NCI-H2227 (cell line): Measurements from ENCODE around the gene ZBTB21.

ENCODE experiments used
- DNase-seq: peaks from one replicate; lab custom pipeline; 2025; ENCODE audit not compliant: unreplicated experiment; lab: John Stamatoyannopoulos, UW

Gene ZBTB21

GRCh38 chr21:42040411-42041180 is 30.4 kb upstream of the ZBTB21 start:
- DNase-seq = no peak

DNA sequence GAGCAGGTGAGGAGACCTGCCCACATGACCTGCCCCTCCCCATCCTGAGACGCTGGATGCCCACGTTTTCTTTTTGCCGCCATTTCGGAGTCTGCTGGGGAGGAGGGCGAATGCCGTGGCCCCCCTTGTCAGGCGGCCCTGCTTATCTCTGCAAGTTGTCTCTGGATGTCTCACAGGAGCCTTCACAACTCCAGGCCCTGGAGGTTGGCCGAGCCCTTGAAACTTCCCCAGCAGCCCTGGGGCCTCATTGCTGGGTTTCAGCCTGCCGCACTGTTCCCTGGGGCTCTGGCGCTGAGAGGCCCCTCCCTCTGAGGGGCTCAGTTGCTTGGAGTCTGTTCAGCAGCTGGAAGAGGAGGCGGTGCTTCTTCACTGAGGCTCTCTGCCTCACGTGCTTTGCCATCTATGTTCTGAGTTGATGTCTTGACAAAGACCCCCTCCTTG is 29.8 kb upstream of the ZBTB21 start:
- DNase-seq = no peak

DNA sequence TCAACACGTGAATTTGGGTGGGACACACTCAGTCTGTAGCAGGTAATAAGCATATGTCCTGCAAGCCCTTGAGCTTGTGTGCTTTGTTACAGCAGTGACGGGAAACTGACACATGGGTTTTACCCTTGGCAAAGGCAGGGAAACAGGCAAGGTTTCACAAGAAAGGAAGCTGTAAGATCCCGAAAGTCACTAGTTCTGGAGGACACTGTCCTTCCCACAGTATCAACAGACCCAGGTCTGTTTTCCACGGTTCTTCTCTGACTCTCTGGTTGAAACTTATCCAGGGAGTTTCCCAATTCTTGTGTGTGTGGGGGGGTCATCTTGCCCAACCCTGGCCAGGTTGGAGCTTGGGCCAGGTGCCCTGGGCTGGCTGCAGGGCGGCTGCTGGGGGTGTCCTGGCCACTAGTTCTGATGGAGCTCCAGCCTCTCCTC is 29.3 kb upstream of the ZBTB21 start:
- no peak for DNase-seq

GRCh38 chr21:42038826-42039425 is 28.8 kb upstream of the ZBTB21 start:
- no peak for DNase-seq

DNA sequence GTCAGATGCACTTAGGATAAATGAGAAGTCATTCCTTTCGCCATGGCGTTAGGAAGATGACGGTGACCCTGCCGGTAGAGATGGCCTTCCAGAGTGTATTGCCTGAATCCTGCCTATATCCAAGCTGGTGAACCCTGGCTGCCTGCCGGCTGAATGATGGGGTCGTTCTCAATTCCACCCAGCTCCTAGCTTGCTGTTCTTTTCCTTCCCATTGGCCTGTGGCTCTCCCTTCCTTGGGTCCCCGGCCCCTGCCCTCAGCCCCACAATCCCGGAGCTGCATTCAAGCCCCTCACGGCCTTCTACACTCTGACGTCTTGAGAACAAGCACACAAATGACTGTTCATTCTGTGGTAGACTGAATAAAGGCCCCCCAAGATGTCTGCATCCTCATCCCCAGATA is 28.2 kb upstream of the ZBTB21 start:
- no peak for DNase-seq

DNA sequence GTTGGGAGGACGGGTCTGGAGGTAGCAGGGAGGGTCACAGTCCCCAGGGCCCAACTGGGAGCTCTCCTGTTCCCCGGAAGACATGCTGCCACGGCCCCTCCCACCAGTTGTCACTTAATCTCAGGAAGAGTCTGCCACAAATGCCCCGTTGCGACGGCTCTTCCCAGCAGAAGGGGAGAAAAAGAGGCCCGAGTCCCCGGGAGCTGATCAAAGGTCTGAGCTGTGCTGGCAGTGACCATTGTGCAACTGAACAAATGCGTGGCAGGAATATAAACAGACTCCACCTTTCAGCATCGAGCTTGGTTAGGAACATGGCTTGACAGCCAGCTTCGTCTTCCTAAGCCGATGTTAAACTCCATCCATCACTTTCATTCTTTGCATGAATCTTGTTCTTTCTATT is 27.8 kb upstream of the ZBTB21 start:
- no peak for DNase-seq

GRCh38 chr21:42037516-42037915 is 27.4 kb upstream of the ZBTB21 start:
- no peak for DNase-seq

DNA sequence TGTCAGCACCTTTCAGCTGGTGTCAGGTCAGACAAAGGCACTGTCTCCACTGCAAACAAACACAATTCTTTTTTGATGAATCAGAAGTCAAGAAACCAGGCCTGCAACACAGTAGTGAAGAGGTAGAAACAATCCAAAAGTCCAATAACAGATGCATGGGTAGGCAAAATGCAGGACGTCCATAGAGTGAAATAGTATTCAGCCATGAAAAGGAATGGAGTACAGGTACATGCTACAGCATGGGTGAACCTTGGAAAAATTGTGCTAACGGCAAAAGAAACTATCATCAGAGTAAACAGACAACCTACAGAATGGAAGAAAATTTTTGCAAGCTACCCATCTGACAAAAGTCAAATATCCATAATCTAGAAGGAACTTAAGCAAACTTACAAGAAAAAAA is 26.2 kb upstream of the ZBTB21 start:
- no peak for DNase-seq

- DNase-seq = no peak
Observed at GRCh38 chr21:42032968-42033367, 22.8 kb upstream of the ZBTB21 start.

GRCh38 chr21:42032266-42032665 is 22.1 kb upstream of the ZBTB21 start:
- DNase-seq = no peak

DNA sequence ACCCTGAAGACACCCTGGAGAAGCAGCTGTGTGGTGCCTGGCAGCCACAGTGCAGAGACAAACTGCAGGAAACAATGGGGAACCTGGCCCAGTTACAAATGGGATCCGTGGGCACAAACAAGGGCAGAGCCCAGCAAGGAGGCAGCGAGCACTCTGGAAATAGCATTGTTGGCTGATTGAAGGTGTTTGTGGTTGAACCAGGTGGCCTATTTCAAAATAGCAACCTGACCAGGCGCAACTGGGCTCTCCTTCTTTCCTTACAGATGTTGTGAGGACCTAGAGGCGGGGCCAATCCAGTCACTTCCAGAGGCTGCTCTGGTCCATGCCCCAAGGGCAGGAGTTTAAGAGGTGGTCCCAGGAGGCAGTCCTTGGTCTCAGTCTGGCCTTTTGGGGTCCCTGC is 21.7 kb upstream of the ZBTB21 start:
- no peak for DNase-seq

- no peak for DNase-seq
Observed at GRCh38 chr21:42031241-42031640, 21.1 kb upstream of the ZBTB21 start.

DNA sequence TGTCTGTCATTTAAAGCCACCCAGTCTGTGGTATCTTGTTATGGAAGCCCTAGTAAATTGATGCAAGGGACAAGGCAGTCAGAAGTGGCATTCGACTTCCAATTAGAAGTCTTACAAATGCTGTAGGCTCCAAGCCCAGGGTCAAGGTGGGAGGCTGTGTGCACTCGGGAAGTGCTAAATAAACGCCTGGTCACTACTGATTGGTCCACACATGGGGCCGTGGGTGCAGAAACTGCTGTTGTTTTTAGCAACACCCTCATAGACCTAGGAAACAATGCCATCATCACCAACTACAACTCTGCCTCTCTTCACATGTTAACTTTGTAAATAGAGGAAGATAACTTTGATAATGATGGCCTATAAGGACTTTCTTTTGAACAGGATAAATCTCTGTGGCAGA is 20.2 kb upstream of the ZBTB21 start:
- no peak for DNase-seq

DNA sequence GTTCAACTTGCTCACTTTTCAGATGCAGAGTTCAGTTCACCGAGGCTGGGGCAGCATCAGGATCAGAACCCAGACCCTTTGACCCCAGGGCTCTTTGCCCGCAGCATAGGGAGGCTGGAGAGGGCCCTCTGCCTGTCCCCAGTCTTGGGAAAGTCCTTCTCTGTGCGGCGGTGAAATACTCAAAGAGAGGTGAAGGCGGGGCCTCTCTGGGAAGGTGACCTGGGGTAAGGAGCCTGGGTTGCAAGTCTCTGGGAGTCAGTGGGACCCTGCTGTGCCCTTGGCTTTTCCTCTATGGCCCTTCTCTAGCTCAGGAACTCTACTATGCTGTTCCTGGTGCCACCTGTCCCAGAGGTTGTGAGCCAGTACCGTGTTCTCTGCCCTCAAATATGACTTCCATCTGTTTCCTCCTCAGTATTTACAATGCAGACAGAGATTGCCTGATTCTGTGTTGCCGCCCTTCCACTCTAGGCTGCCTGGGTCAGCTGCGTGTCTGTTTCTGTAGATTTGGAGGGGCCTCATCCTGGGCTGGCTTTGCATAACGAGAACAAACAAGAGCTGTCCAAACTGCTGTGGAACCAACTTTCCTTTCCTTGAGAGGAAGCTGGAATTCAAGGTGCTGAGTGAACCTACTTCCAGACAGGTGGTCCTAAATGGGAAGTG is 18.7 kb upstream of the ZBTB21 start:
- DNase-seq = no peak

DNA sequence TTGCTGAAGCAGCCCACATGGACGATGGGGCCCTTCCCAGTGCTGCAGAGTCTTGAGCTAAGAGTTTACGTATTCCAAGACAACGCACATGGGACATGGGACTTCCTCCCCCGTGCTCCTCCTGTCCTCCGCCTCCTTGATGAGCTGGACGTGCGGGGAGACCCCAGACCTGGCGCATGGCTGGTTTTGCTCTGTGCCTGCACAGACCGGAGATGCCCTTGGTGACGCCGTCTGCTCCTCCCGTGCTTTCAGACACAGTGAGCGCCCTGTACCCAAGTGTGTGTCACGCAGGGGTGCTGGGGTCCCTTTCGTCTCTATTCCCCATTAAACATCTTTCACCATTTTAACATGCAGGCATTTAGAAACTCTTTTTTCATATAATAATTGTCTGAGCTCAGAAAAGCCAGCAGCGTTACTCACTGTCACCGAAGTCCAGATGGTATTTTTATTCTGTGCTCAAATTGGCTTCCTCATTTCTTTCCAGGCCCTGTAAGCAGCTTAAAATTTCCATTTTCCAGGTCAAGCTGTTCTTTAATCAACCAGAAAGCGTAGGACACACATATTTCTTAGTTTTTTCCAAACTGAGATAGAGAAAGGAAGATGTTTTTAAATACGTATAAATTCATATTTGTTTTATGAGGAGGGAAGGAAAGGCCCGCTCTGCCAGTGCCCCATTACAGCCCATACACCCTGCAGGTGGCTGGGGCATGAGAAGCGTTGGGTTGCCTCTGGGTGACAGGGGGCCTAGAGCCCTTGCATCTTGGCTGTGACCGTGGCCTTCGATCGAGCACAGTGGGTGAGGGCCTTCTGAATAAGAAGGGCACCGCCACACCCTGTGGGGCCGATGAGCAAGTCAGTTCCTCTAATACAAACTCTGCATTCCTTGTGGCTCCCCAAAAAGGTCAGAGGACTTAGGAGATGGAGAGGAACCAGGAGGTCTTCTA is 17.9 kb upstream of the ZBTB21 start:
- DNase-seq = no peak

DNA sequence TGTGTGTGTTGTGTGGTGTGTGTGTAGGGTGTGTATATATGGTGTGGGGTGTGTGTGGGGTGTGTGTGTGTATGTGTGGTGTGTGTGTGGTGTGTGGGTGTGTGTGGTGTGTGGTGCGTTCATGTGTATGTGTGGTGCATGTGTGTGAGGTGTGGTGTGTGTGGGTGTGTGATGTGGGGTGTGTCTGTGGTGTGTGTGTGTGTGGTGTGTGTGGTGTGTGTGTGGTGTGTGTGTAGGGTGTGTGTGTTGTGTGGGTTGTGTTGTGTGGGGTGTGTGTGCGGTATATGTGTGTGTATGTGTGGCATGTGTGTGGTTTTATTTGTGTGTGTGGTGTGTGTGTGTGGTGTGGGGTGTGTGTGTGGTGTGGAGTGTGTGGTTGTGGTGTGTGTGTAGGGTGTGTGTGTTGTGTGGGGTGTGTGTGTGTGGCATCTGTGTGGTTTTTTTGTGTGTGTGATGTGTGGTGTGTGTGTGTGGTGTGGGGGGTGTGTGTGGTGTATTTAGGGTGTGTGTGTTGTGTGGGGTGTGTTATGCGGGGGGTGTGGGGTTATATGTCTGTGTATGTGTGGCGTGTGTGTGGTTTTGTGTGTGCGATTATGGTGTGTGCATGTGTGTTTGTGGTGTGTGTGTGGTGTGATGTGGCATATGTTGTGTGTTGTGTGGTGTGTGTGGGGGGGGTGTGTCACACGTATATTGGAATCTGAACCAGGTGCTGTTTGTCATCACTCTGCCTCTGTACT is 17.1 kb upstream of the ZBTB21 start:
- no peak for DNase-seq

- no peak for DNase-seq
Observed at GRCh38 chr21:42026082-42026435, 15.9 kb upstream of the ZBTB21 start.

- DNase-seq = no peak
Observed at GRCh38 chr21:42025376-42026081, 15.4 kb upstream of the ZBTB21 start.

DNA sequence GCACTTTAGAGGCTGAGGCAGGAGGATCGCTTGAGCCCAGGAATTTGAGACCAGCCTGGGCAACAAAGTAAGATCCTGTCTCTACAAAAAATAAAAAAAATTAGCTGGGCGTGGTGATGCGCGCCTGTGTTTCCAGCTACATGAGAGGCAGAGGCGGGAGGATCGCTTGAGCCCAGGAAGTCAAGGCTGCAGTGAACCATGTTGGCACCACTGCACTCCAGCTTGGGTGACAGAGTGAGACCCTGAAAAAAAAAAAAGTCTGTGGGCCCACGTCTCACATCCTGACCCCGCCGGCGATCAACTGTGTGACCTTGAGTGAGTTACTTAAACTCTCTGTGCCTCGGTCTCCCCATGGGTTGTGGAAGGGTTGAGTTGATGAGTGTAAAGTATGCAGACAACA is 12.7 kb upstream of the ZBTB21 start:
- no peak for DNase-seq

DNA sequence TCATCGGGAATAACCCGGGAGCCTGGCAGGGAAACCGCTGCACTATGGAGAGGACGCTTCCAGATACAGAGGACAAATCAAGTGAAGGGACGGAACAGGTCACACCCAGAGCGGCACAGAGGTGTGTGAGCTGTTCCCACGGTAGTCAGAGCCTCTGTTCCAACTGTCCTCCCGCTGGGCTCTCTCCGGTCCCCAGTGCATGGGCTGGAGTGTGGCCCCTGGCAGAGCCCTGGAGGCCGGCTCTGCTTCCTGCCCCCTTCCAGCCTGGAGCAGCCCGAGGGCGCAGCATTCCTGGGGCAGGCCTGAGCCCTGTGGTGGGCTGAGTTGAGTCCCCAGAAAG is 11.9 kb upstream of the ZBTB21 start:
- DNase-seq = no peak
